Thymus (tissue), 11 donors: ENCODE data around the gene GBP2. TPM values are rescaled to one million over a fixed set of nuclear protein-coding genes. Genes with fewer than 3 reads are reported as not detected.

Experiments used
- DNase-seq, 9 donors: peaks; one replicate each; pipeline ENCODE4 v3.0.0-alpha.2; 2013; ENCODE audit warnings: low spot score in 9 of 9, low read depth in 6 of 9, missing footprints in 1 of 9
- H3K27ac ChIP-seq, 2 donors: one replicate each; pipeline ENCODE4 v1.5.1; 2013; ENCODE audit warnings: control low read depth in 1 of 2, low read depth in 1 of 2, low read length in 1 of 2, mild to moderate bottlenecking in 1 of 2, moderate library complexity in 1 of 2
- H3K27me3 ChIP-seq, 2 donors: one replicate each; pipeline ENCODE4 v1.5.1; 2013; ENCODE audit warnings: low read length in 1 of 2; ENCODE audit not compliant: control insufficient read depth in 2 of 2, insufficient read depth in 1 of 2
- H3K36me3 ChIP-seq, 2 donors: one replicate each; pipeline ENCODE4 v1.5.1; 2013; ENCODE audit warnings: low read length in 1 of 2, mild to moderate bottlenecking in 1 of 2, moderate library complexity in 1 of 2; ENCODE audit not compliant: control insufficient read depth in 2 of 2, insufficient read depth in 2 of 2
- H3K4me1 ChIP-seq, 2 donors: one replicate each; pipeline ENCODE4 v1.5.1; 2013; ENCODE audit warnings: low read length in 2 of 2; ENCODE audit not compliant: control insufficient read depth in 2 of 2, insufficient read depth in 2 of 2
- H3K4me3 ChIP-seq, 2 donors: one replicate each; pipeline ENCODE4 v1.5.1; 2013; ENCODE audit warnings: low read length in 2 of 2, control low read depth in 1 of 2, mild to moderate bottlenecking in 1 of 2
- H3K9me3 ChIP-seq, 2 donors: one replicate each; pipeline ENCODE4 v1.5.1; 2013; ENCODE audit warnings: low read length in 1 of 2, mild to moderate bottlenecking in 1 of 2; ENCODE audit not compliant: control insufficient read depth in 2 of 2, insufficient read depth in 1 of 2
- WGBS: extraction: QIAGEN DNeasy Blood & Tissue Kit; methylation state at CpG from one replicate; pipeline ENCODE4 v1.1.7; 2013; 5-methylcytosine and 5-hydroxymethylcytosine counted together
- polyA plus RNA-seq: library from polyadenylated mRNA; stranded (reverse); fragments of 200-250 nt; gene quantifications from one replicate; pipeline ENCODE4 v1.2.3, GENCODE V29; 2013
- total RNA-seq: library from RNA; stranded (reverse); fragments of 120-200 nt; gene quantifications from one replicate; pipeline ENCODE4 v1.2.4, GENCODE V29; 2013
- donor health status: healthy.

The GBP2 gene
- total and polyA plus RNA-seq, 2 donors: 60.5 to 88.7 TPM

GRCh38 chr1:89112871-89113613 is 12.9 kb downstream of the GBP2 start:
- H3K27ac ChIP-seq: no peak overlapping the region
- WGBS: 95% methylated on average over 5 of the region's 5 CpGs
- H3K4me1 ChIP-seq: no peaks in the 10 kb centered on the region
- peaks cover 0 to 3% of the 10 kb centered on the region in 2 donors for H3K36me3 ChIP-seq
- no peak overlapping the region for H3K4me3 ChIP-seq
- H3K27me3 ChIP-seq: no peaks in the 10 kb centered on the region
- DNase-seq: no peak
- no peaks in the 10 kb centered on the region for H3K9me3 ChIP-seq

- 97% methylated on average over 17 of the region's 17 CpGs for WGBS
Measured at GRCh38 chr1:89104687-89105086, 21.2 kb downstream of the GBP2 start.

GRCh38 chr1:89104147-89104546 is 21.8 kb downstream of the GBP2 start:
- WGBS: over 99% methylated on average over 2 of the region's 2 CpGs
- H3K4me3 ChIP-seq: no peak overlapping the region
- H3K36me3 ChIP-seq: peaks cover 0 to 2% of the 10 kb centered on the region in 2 donors
- H3K27ac ChIP-seq: no peak overlapping the region
- H3K4me1 ChIP-seq: no peaks in the 10 kb centered on the region
- DNase-seq: no peak
- H3K27me3 ChIP-seq: no peaks in the 10 kb centered on the region
- H3K9me3 ChIP-seq: no peaks in the 10 kb centered on the region

More at GRCh38 chr1:89104687-89105086, 21.2 kb downstream of the GBP2 start:
- no peaks in the 10 kb centered on the region for H3K4me1 ChIP-seq
- no peak overlapping the region for H3K4me3 ChIP-seq
- no peaks in the 10 kb centered on the region for H3K27me3 ChIP-seq
- DNase-seq: no peak
- H3K36me3 ChIP-seq: peaks cover 0 to 2% of the 10 kb centered on the region in 2 donors
- no peaks in the 10 kb centered on the region for H3K9me3 ChIP-seq
- no peak overlapping the region for H3K27ac ChIP-seq

- Histone ChIP-seq H3K4me1 (no peaks in the 10 kb centered on the region), H3K27me3 (no peaks in the 10 kb centered on the region), H3K27ac (no peak overlapping the region), H3K9me3 (no peaks in the 10 kb centered on the region), H3K36me3 (peaks cover 0 to 2% of the 10 kb centered on the region in 2 donors), H3K4me3 (no peak overlapping the region)
- no peak for DNase-seq
Measured at GRCh38 chr1:89102021-89102420, 23.9 kb downstream of the GBP2 start.

GRCh38 chr1:89100412-89100811 is 25.5 kb downstream of the GBP2 start:
- WGBS: 95% methylated on average over 3 of the region's 3 CpGs
- Histone ChIP-seq H3K9me3 (no peaks in the 10 kb centered on the region), H3K27ac (no peak overlapping the region), H3K4me1 (no peaks in the 10 kb centered on the region), H3K27me3 (no peaks in the 10 kb centered on the region), H3K36me3 (no peaks in the 10 kb centered on the region), H3K4me3 (no peak overlapping the region)
- no peak for DNase-seq

GRCh38 chr1:89098857-89099256 is 27.1 kb downstream of the GBP2 start:
- no peak for DNase-seq
- Histone ChIP-seq H3K9me3 (no peaks in the 10 kb centered on the region), H3K4me3 (no peak overlapping the region), H3K27me3 (no peaks in the 10 kb centered on the region), H3K36me3 (no peaks in the 10 kb centered on the region), H3K27ac (no peak overlapping the region), H3K4me1 (no peaks in the 10 kb centered on the region)
- 61% methylated on average over 3 of the region's 3 CpGs for WGBS

- Histone ChIP-seq H3K27ac (no peak overlapping the region), H3K9me3 (no peaks in the 10 kb centered on the region), H3K27me3 (no peaks in the 10 kb centered on the region), H3K4me3 (no peak overlapping the region), H3K4me1 (no peaks in the 10 kb centered on the region), H3K36me3 (no peaks in the 10 kb centered on the region)
- WGBS: 97% methylated on average over 2 of the region's 2 CpGs
- no peak for DNase-seq
Measured at GRCh38 chr1:89095737-89096136, 30.2 kb downstream of the GBP2 start.

- 95% methylated on average over 1 of the region's 1 CpG for WGBS
- no peaks in the 10 kb centered on the region for H3K27me3 ChIP-seq
- no peak for DNase-seq
- H3K27ac ChIP-seq: no peak overlapping the region
- H3K9me3 ChIP-seq: no peaks in the 10 kb centered on the region
- H3K4me1 ChIP-seq: no peaks in the 10 kb centered on the region
- H3K36me3 ChIP-seq: no peaks in the 10 kb centered on the region
- no peak overlapping the region for H3K4me3 ChIP-seq
Measured at GRCh38 chr1:89089962-89090361, 36.0 kb downstream of the GBP2 start.

- no peaks in the 10 kb centered on the region for H3K9me3 ChIP-seq
- H3K4me1 ChIP-seq: no peaks in the 10 kb centered on the region
- no peaks in the 10 kb centered on the region for H3K36me3 ChIP-seq
- no peaks in the 10 kb centered on the region for H3K27me3 ChIP-seq
- DNase-seq: no peak
- WGBS: 97% methylated on average over 10 of the region's 10 CpGs
- H3K27ac ChIP-seq: peak overlapping the region in 1 of 2 donors; percentile 53
- H3K4me3 ChIP-seq: no peak overlapping the region
Measured at GRCh38 chr1:89088572-89088971, 37.3 kb downstream of the GBP2 start.
